Measurements from ENCODE around the gene ANK3. TPM values are rescaled to one million over a fixed set of nuclear protein-coding genes. Genes with fewer than 3 reads are reported as not detected.

ANK3 gene
- total RNA-seq, 1 experiment from 2014 or later: 7.0 TPM

GRCh38 chr10:60110739-60111138, 278.9 kb downstream of the ANK3 start:
- no peaks in the 10 kb centered on the region for H3K36me3 ChIP-seq (ENCODE audit: insufficient read depth, low read length)
- H3K9ac ChIP-seq (ENCODE audit: low read length): no peak overlapping the region
- no peak for DNase-seq
- no peaks in the 10 kb centered on the region for H3K79me2 ChIP-seq (ENCODE audit: low read length)
- no peak overlapping the region for H3K4me3 ChIP-seq (ENCODE audit: low read length)
- no peaks in the 10 kb centered on the region for H3K27me3 ChIP-seq (ENCODE audit: low read length)
- no peak overlapping the region for H3K27ac ChIP-seq (ENCODE audit: low read length)
- no peaks in the 10 kb centered on the region for H3K9me2 ChIP-seq (replicated peaks; ENCODE audit: insufficient read depth, low read length)
- no peaks in the 10 kb centered on the region for H4K20me1 ChIP-seq (ENCODE audit: insufficient read depth, low read depth, low read length)
- H3K4me2 ChIP-seq (ENCODE audit: low read depth, low read length, poor library complexity, severe bottlenecking): no peak overlapping the region
- peaks cover 14% of the 10 kb centered on the region for H3K4me1 ChIP-seq (ENCODE audit: low read length)
- H3K9me3 ChIP-seq (ENCODE audit: low read length): no peaks in the 10 kb centered on the region
- H2AFZ ChIP-seq (ENCODE audit: low read length): no peak overlapping the region

GRCh38 chr10:60107308-60107976, 282.2 kb downstream of the ANK3 start:
- H3K36me3 ChIP-seq (ENCODE audit: insufficient read depth, low read length): no peaks in the 10 kb centered on the region
- no peaks in the 10 kb centered on the region for H3K9me2 ChIP-seq (replicated peaks; ENCODE audit: insufficient read depth, low read length)
- H3K9ac ChIP-seq (ENCODE audit: low read length): no peak overlapping the region
- no peak overlapping the region for H3K4me3 ChIP-seq (ENCODE audit: low read length)
- no peak overlapping the region for H2AFZ ChIP-seq (ENCODE audit: low read length)
- H3K79me2 ChIP-seq (ENCODE audit: low read length): no peaks in the 10 kb centered on the region
- H3K4me2 ChIP-seq (ENCODE audit: low read depth, low read length, poor library complexity, severe bottlenecking): no peak overlapping the region
- no peaks in the 10 kb centered on the region for H3K9me3 ChIP-seq (ENCODE audit: low read length)
- H3K4me1 ChIP-seq (ENCODE audit: low read length): no peaks in the 10 kb centered on the region; the same call in 1 of the 2 replicates
- no peaks in the 10 kb centered on the region for H3K27me3 ChIP-seq (ENCODE audit: low read length)
- H4K20me1 ChIP-seq (ENCODE audit: insufficient read depth, low read depth, low read length): no peaks in the 10 kb centered on the region
- no peak for DNase-seq
- no peak overlapping the region for H3K27ac ChIP-seq (ENCODE audit: low read length)

GRCh38 chr10:60105295-60105695, 284.4 kb downstream of the ANK3 start:
- DNase-seq: no peak
- no peak overlapping the region for H3K27ac ChIP-seq (ENCODE audit: low read length)
- H3K9ac ChIP-seq (ENCODE audit: low read length): no peak overlapping the region
- H3K79me2 ChIP-seq (ENCODE audit: low read length): no peaks in the 10 kb centered on the region
- no peak overlapping the region for H2AFZ ChIP-seq (ENCODE audit: low read length)
- H3K4me1 ChIP-seq (ENCODE audit: low read length): no peaks in the 10 kb centered on the region
- H3K4me2 ChIP-seq (ENCODE audit: low read depth, low read length, poor library complexity, severe bottlenecking): no peak overlapping the region
- no peaks in the 10 kb centered on the region for H3K27me3 ChIP-seq (ENCODE audit: low read length)
- no peaks in the 10 kb centered on the region for H3K9me3 ChIP-seq (ENCODE audit: low read length)
- no peaks in the 10 kb centered on the region for H3K36me3 ChIP-seq (ENCODE audit: insufficient read depth, low read length)
- no peaks in the 10 kb centered on the region for H3K9me2 ChIP-seq (replicated peaks; ENCODE audit: insufficient read depth, low read length)
- H3K4me3 ChIP-seq (ENCODE audit: low read length): no peak overlapping the region
- no peaks in the 10 kb centered on the region for H4K20me1 ChIP-seq (ENCODE audit: insufficient read depth, low read depth, low read length)

- Histone ChIP-seq H3K9ac (ENCODE audit: low read length) (no peak overlapping the region), H3K9me2 (replicated peaks; ENCODE audit: insufficient read depth, low read length) (no peaks in the 10 kb centered on the region), H4K20me1 (ENCODE audit: insufficient read depth, low read depth, low read length) (no peaks in the 10 kb centered on the region), H3K4me3 (ENCODE audit: low read length) (no peak overlapping the region), H3K27me3 (ENCODE audit: low read length) (no peaks in the 10 kb centered on the region), H3K9me3 (ENCODE audit: low read length) (no peaks in the 10 kb centered on the region), H3K4me2 (ENCODE audit: low read depth, low read length, poor library complexity, severe bottlenecking) (no peak overlapping the region), H3K27ac (ENCODE audit: low read length) (no peak overlapping the region), H2AFZ (ENCODE audit: low read length) (no peak overlapping the region), H3K36me3 (ENCODE audit: insufficient read depth, low read length) (no peaks in the 10 kb centered on the region), H3K79me2 (ENCODE audit: low read length) (no peaks in the 10 kb centered on the region), H3K4me1 (ENCODE audit: low read length) (no peaks in the 10 kb centered on the region)
- no peak for DNase-seq
These were observed 287.9 kb downstream of the ANK3 start for GRCh38 chr10:60101821-60102220.

- Histone ChIP-seq H3K4me2 (ENCODE audit: low read depth, low read length, poor library complexity, severe bottlenecking) (no peak overlapping the region), H3K9ac (ENCODE audit: low read length) (no peak overlapping the region), H3K4me1 (ENCODE audit: low read length) (no peaks in the 10 kb centered on the region), H3K27ac (ENCODE audit: low read length) (no peak overlapping the region), H3K79me2 (ENCODE audit: low read length) (no peaks in the 10 kb centered on the region), H3K4me3 (ENCODE audit: low read length) (no peak overlapping the region), H3K9me2 (replicated peaks; ENCODE audit: insufficient read depth, low read length) (no peaks in the 10 kb centered on the region), H3K27me3 (ENCODE audit: low read length) (no peaks in the 10 kb centered on the region), H3K9me3 (ENCODE audit: low read length) (no peaks in the 10 kb centered on the region), H4K20me1 (ENCODE audit: insufficient read depth, low read depth, low read length) (no peaks in the 10 kb centered on the region), H3K36me3 (ENCODE audit: insufficient read depth, low read length) (no peaks in the 10 kb centered on the region), H2AFZ (ENCODE audit: low read length) (no peak overlapping the region)
- DNase-seq: peak; percentile 82
These were observed 289.5 kb downstream of the ANK3 start for GRCh38 chr10:60099998-60100747.

DNA sequence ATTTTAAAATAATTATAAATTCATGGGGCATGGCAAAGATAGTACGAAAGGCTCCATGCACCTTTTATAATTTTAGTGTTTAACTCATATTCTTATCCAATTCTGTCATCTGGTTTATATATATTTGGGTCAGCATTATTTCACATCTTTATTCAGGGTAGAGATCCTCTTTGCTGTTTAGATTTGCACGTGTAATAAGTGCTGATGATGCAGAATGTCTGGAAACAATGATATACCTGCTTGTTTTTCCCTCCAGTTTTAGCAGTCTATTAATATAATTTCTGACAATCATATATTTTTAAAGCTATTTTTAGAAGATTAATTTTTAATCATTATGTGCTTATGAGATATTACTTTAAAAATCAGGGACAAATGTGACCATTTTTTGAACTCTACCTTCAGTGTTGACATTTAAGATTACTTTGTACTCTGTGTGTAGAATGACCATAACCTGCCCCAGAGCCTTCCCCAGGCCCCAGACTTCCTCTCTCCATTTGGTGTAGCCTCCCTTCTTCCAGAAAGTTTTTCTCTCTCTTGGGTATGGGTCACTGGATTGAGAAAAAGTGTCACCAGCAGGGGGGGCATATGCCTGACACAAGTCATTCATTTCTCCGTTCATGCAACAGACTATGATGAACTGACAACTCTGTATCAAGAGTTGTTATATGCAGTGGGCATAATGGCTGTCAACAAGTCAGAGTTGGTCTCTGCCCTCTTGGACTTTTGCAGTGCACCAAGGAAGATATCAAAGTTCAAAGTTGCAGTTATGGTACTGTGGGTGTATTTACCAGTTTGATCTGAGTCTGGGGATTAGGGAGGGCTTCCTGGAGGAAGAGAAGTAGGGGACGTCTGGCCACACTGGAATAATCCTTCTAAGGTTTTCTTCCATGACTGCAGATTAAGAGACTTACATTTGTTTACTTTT, 290.7 kb downstream of the ANK3 start:
- no peaks in the 10 kb centered on the region for H3K9me2 ChIP-seq (replicated peaks; ENCODE audit: insufficient read depth, low read length)
- no peaks in the 10 kb centered on the region for H4K20me1 ChIP-seq (ENCODE audit: insufficient read depth, low read depth, low read length)
- no peaks in the 10 kb centered on the region for H3K27me3 ChIP-seq (ENCODE audit: low read length)
- no peak overlapping the region for H3K4me3 ChIP-seq (ENCODE audit: low read length)
- DNase-seq: peak; percentile 55
- no peak overlapping the region for H3K4me2 ChIP-seq (ENCODE audit: low read depth, low read length, poor library complexity, severe bottlenecking)
- H3K4me1 ChIP-seq (ENCODE audit: low read length): no peaks in the 10 kb centered on the region
- H3K9me3 ChIP-seq (ENCODE audit: low read length): no peaks in the 10 kb centered on the region
- no peaks in the 10 kb centered on the region for H3K36me3 ChIP-seq (ENCODE audit: insufficient read depth, low read length)
- H3K27ac ChIP-seq (ENCODE audit: low read length): no peak overlapping the region
- H3K9ac ChIP-seq (ENCODE audit: low read length): no peak overlapping the region
- no peak overlapping the region for H2AFZ ChIP-seq (ENCODE audit: low read length)
- no peaks in the 10 kb centered on the region for H3K79me2 ChIP-seq (ENCODE audit: low read length)

DNA sequence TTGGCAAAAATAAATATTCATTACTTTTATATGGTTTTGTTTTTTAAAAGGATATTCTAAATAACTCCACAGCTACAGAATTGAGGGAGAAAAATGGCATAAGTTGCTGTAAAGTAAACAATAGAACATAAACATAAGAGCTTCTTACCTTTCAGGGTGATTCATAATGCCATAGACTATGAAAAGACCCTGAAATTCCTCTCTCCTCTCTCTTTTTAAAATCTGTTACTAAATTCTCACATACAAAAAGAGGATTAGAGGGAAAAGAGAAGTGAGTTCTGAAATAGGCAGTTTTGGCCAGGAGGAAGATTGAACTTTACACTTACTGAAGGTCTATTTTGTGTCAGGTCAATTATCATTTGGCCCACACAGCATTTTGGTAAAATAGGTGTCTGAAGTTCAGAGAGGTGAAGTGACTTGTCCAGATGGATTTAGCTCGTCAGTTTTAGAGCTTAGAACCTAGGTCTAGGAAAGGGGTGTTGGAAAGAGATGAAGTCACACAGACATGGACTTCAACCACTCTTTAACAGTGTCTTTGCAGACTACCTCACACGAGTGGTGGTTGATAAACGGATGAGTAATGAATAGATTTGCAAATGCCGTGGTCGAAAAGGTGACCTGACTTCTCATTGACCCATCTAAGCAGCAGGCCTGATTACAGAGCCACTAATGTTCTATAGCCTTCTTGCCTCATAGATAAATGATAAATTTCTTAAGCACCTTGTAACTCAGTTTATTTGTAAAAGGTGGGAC, 292.7 kb downstream of the ANK3 start:
- Histone ChIP-seq H3K9ac (ENCODE audit: low read length) (no peak overlapping the region), H2AFZ (ENCODE audit: low read length) (no peak overlapping the region), H3K27ac (ENCODE audit: low read length) (no peak overlapping the region), H4K20me1 (ENCODE audit: insufficient read depth, low read depth, low read length) (no peaks in the 10 kb centered on the region), H3K27me3 (ENCODE audit: low read length) (no peaks in the 10 kb centered on the region), H3K79me2 (ENCODE audit: low read length) (no peaks in the 10 kb centered on the region), H3K4me1 (ENCODE audit: low read length) (0 out of 2 replicates have a peak, but pooled peaks cover 3% of the 10 kb centered on the region), H3K9me3 (ENCODE audit: low read length) (no peaks in the 10 kb centered on the region), H3K9me2 (replicated peaks; ENCODE audit: insufficient read depth, low read length) (no peaks in the 10 kb centered on the region), H3K4me3 (ENCODE audit: low read length) (no peak overlapping the region), H3K4me2 (ENCODE audit: low read depth, low read length, poor library complexity, severe bottlenecking) (no peak overlapping the region), H3K36me3 (ENCODE audit: insufficient read depth, low read length) (no peaks in the 10 kb centered on the region)
- no peak for DNase-seq

All from Karpas-422 (cell line).